ENCODE results near the gene OXER1.

Gene OXER1

GRCh38 chr2:42793334-42794270, 29.7 kb upstream of the OXER1 start:
- no peak for DNase-seq

GRCh38 chr2:42792583-42793333, 28.8 kb upstream of the OXER1 start, which contains the start of gene HAAO:
Gene HAAO, minus strand, starts transcription at chr2:42792583. Its CDS starts 47 bp downstream, at chr2:42792536.
- DNase-seq = no peak

DNA sequence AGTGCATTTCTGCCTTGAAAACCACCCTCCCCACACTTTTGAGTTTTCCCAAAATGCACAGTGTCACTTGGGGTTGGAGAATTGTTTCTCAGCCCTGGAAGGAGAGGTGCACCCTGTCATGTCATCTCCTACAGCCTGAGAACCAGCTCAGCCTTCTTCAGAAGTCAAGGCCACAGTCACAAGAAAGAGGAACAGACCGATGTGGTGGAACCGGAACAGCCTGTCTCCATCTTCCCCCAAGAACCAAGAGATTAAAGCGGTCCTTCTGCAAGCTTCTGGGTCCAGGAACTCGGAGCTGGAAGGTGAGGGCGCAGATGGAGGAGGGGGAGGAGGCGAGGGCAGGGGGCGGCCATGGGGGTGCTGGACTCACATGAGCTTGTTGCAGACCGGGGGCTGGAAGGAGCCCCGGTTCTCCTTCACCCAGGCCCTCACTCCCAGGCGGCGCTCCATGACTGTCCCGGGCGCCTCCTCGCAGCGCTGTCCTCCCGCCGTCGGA, 28.2 kb upstream of the OXER1 start:
- DNase-seq = no peak

DNA sequence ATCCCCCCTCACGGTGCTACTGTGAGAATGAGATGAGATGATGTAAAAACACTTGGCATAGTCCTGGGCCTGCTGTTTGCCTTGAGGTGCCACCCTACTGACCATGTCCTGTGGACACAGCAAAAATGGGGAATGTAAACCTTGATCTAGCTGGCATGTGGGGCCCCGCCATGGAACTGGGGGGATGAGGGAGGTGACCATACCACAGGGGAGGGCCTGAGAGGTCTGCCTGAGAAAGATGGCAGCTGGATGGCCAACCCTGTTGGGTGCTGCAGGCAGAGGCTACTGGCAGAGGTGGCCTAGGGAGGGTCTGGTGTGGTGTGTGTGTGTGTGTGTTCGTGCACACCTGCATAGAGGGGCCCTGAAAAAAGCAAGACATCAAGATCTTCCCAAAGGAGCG, 27.7 kb upstream of the OXER1 start:
- DNase-seq = no peak

DNA sequence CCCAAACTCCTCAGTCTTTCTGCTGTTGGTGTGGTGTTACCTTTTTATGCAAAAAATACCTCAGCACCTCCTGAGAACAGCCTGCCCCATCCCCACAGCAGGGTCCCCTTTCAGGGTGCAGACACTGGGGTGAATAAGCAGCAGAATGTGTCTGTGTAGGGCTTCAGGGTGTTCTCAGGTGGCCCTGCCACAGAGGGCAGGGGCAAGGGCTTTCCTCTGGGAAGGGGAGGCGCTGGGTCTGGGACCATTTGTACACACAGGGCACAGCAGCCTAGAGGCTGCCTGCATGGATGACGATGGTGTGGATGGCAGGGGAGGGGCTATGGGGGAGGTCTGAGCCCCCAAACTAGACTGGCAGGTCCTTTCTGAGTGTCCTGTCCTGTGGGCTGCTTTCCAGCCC, 25.8 kb upstream of the OXER1 start:
- no peak for DNase-seq

DNA sequence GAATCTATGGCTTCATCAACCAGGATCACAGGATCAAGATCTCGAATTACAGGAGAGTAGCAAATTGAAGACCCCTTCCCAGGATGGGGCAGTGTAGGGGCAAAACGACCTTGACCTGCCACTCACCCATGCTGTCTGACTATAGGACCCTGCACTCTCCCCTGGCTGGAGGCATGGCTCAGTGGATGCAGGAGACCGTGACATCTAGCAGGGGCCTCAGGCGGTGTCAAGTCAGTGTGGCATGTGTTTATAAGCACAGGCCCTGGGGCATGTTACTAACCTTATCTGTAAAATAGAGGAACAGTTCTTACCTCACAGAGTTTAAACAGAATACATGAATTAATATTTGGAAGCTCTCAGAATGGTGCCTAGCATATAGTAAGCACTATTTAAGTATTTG, 24.9 kb upstream of the OXER1 start:
- no peak for DNase-seq

GRCh38 chr2:42788478-42788793, 24.5 kb upstream of the OXER1 start:
- DNase-seq = no peak

DNA sequence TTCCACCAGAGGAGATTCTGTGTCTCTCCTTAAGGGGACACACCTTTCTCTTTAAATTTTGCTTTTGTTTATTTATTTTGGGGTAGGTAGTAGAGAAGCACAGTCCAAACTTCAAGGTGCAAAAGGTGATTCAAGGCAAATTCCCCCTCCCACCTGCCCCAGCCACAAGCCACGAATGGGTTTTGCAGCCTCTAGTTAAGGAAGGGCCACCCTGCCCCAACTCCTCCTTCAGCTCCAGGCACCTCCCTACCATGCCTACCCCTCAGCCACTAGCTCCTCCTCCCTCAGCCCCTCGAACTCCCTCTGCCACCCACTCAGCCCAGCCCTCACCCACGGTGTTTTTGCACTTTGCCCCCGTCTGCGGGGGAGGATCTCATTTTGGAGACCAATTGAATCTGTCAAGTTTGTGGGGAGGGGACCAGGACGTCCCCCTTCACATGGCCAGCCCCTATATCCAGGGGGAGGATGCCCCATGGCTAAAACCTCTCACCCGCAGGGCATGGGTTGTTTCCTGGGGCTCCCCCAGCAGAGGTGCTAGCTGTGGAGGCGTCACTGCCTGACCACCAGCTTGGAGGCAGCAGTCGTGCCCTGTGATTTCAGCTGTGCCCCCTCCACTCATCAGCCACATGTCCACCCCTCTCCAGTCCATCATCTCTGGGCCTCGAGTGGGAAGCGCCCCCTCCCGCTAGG, 24.0 kb upstream of the OXER1 start:
- no peak for DNase-seq

- no peak for DNase-seq
These were observed 23.5 kb upstream of the OXER1 start for GRCh38 chr2:42787424-42787787.

DNA sequence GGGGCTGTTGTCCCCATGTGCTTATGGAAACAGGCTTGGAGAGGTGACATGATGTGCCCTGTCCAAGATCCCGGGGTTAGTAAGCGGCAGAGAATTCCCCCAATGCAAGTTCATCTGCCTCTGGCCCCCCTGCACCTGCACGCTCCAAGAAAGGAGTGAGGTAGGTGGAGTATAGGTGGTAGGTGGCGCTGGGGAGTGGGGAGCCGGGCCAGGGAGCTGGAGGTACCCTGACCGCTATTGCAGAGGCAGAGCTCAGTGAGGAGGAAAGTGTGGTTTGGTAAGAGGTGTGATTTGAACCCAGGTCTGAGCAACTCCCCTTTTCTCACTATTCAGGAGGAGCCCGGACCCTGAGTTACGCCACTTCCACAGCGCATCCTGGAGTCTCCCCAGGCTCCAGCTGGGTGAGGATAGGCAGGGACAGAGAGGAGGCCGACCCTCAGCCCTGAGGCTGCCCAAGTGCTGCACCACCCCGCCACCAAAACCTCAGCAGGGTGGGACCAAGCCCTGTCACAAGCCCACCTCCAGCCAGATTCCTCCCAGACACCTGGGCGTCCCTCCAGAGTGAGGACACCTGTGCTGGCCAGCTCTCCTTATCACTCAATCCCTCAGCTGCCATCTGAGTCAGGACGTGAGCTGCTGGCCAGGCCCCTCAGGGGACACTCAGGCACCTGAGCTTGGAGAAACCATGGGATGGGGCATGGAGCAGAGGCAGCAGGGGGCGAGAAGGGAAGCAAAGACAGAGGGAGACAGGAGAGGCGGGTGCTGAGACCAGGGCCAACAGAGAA, 22.8 kb upstream of the OXER1 start:
- DNase-seq = no peak

- DNase-seq = no peak
These were observed 20.4 kb upstream of the OXER1 start for GRCh38 chr2:42784204-42784880.

GRCh38 chr2:42783511-42783910, 19.6 kb upstream of the OXER1 start:
- no peak for DNase-seq

GRCh38 chr2:42781181-42781580, 17.2 kb upstream of the OXER1 start:
- no peak for DNase-seq

- DNase-seq = no peak
These were observed 14.2 kb upstream of the OXER1 start for GRCh38 chr2:42777883-42778805.

DNA sequence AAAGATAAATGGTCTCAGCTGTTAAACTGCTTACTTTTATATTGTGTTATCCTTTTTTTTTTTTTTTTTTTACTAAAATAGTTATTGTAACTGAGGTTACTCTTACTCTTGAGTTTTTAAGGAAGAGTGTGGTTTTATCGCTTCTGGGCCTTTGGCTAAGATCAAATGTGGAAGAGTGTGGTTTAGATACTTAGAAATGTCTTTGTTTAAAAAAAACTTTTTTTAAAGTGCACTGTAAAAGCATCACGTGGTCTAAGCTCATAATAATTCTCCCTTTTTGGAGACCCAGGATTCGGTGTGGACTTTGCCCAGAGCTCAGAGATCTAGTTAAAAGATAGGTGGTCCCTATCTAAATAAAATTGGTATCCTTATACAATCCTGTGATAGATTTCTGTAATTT, 11.9 kb upstream of the OXER1 start:
- no peak for DNase-seq

DNA sequence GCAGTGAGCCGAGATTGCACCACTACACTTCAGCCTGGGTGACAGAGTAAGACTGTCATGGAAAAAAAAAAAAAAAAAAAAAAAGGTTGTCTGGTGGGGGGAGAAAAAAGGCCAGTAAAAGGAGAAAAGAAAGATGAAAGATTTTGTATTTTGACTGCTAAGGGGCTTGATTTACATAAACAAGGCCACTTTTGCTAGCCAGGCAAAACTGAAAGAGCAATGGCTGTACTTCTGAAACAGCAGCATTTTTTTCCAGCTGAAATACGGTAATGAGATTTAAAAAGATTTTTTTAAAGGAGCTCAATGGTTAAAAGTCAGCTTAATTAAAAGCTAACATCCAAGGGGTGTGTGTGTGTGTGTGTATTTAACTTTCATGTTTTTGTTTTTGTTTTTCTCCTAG, 11.3 kb upstream of the OXER1 start:
- DNase-seq = no peak

GRCh38 chr2:42771546-42772153, 7.7 kb upstream of the OXER1 start:
- DNase-seq = no peak

DNA sequence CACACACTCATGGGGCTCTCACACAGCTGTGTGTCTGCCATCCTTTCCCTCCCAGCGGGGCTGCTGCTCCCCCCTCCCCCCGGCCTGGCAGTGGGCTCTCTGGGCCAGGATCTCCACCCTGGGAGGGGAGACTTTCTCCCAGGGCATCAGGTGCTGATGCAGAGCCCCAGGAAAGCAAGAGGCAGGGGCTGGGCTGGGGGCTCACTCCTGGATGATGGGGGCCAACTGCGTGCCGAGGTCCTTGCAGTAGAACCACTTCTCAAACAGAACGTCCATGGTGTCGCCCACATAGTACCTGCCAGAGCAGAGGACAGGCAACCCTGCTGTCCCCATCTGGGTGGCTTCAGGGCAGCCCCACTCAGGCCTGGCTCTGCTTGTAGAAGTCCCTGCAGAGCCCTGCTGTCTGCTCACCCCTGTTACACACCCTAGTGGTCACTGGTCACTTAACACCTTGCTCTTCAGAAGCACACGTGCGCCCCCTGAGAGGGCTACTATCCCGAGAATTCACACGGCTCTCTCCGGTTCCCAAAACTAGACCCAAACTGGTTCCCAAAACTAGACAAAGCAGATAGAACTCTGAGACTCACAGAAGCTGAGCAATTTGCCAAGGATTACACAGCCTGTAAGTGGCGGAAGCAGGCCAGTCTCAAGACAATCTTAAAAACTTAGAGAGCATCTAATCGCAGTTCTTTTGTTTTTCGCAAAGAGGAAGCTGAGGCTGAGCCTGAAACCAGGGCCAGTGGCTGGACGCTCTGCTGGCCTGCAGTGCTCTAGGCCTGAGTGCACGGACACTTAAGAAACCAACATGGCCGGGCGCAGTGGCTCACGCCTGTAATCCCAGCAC, 6.6 kb upstream of the OXER1 start:
- no peak for DNase-seq

DNA sequence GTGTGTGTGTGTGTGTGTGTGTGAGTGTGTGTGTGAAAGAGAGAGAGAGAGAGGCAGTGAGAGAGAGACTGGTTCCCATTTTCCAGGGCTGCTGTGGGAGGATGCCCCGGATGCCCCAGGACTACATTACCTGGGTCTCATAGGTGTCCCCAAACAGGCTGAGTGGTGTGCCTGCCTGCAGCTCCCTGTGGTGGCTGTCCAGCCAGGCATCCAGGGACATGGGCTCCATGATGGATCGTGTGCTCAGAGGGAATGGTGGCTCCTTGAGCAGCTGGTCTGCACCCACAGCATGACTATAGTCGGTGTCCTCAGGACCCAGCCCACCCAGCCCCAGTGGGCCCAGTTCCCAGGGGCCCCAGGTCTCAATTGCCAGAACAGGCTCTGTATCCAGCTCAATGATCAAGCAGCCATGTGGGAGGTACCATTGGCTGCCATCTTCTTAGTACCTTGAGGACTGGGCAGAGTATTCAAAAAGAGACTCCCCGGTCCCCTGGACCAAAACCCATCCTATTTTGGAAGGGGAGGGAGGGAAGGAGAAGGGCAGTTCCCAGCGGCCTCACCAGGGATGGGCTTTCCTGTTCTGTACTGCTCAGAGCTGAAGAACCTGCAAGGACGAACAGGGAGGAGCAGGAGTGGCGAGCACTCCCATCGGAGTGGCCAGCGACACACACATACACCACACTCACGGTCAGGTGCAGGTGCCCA, 5.8 kb upstream of the OXER1 start:
- DNase-seq = no peak

All from NCI-H524 treated with DMSO at 0.1 percent for 48 hours (cell line).